Measurements from ENCODE around the gene LAPTM5. TPM values are rescaled to one million over a fixed set of nuclear protein-coding genes. Genes with fewer than 3 reads are reported as not detected.

LAPTM5 gene
- total RNA-seq, 4 donors from 2014 or later = 8.9 to 75.4 (median 40.4) TPM

DNA sequence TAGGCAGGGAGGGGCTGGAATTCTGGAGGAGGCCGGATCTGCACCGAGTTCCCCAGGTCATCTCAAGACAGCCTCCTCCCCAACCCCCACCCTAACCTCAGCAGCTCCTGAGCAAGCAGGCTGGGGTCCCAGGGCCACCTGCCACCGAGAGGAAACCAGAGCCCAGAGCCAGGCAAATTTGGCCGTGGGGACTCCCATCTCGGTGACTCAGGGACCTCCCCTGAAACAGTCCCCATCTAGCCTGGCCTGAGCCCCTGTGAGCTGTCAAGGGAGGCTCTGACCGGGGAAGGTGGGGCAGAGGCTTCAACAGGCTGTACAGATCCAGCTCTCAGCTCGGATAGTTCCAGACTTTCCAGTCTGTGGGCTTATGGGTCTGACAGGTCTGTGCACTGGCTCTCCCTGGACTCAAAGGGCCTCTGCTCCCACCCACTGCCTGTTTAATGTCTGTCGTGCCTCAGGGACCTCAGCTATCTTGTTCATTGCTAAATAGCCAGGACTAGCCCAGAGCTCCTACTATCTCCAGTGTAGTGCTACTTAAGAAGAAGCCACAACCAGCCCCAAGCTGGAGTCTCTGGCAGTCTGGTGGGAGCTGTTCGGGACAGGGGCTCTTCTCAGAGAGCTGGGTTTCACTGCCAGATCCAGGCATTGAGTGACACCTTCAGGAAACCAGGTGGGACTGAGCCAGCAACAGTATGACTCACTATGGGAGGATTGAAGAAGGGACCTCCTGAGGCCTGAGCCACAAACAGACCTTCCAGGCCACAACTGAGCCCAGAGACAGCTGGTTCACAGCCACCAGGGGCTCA is 59.8 kb downstream of the LAPTM5 start:
- peak; percentile 20 for ATAC-seq
- peak overlapping the region in 3 of 4 donors; percentile 35 to 59 (median 47) for H3K27ac ChIP-seq
- H3K9me3 ChIP-seq = no peaks in the 10 kb centered on the region
- peaks cover 6% of the 10 kb centered on the region for H3K27me3 ChIP-seq
- H3K36me3 ChIP-seq = no peaks in the 10 kb centered on the region
- peaks cover 0 to 53% (median 6%) of the 10 kb centered on the region in 3 donors for H3K4me1 ChIP-seq
- WGBS, 2 donors (ENCODE audit: low coverage in 1 of 2) = no CpG with 5 or more reads among the region's 9 CpGs
- no peak overlapping the region for H3K4me3 ChIP-seq
- TF ChIP-seq POLR2AphosphoS5 (IDR thresholded peaks at IDR 0.05) (no peak), EP300 (IDR thresholded peaks at IDR 0.05) (no peak), POLR2A (IDR thresholded peaks at IDR 0.05) (no peak)

DNA sequence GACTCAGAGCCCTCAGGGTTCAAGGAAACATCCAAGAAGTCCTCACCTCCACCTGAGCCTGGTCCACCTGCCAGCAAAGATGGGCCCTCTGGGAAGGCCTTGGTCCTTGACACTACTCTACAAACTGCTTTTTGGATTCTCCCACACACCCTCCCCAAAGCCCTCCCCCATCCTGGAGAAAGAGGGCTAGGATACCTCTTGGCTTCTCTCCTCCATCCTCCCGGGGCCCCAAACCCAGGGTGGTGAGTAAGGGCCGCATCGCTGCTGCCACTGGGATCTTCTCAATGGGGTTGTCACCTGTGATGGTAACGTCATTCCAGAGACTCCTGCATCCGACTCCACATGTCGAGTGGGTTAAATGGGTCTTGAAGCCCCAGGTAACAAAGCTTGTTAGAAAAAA is 60.7 kb downstream of the LAPTM5 start:
- peaks cover 0 to 53% (median 6%) of the 10 kb centered on the region in 3 donors for H3K4me1 ChIP-seq
- no peak overlapping the region for H3K4me3 ChIP-seq
- no peak for TF ChIP-seq POLR2AphosphoS5 (IDR thresholded peaks at IDR 0.05)
- TF ChIP-seq, protein P1, sequence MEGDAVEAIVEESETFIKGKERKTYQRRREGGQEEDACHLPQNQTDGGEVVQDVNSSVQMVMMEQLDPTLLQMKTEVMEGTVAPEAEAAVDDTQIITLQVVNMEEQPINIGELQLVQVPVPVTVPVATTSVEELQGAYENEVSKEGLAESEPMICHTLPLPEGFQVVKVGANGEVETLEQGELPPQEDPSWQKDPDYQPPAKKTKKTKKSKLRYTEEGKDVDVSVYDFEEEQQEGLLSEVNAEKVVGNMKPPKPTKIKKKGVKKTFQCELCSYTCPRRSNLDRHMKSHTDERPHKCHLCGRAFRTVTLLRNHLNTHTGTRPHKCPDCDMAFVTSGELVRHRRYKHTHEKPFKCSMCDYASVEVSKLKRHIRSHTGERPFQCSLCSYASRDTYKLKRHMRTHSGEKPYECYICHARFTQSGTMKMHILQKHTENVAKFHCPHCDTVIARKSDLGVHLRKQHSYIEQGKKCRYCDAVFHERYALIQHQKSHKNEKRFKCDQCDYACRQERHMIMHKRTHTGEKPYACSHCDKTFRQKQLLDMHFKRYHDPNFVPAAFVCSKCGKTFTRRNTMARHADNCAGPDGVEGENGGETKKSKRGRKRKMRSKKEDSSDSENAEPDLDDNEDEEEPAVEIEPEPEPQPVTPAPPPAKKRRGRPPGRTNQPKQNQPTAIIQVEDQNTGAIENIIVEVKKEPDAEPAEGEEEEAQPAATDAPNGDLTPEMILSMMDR (IDR thresholded peaks at IDR 0.05) = no peak
- no peak for TF ChIP-seq EP300 (IDR thresholded peaks at IDR 0.05)
- TF ChIP-seq POLR2A (IDR thresholded peaks at IDR 0.05) = no peak
- H3K36me3 ChIP-seq = no peaks in the 10 kb centered on the region
- no peak for ATAC-seq
- H3K9me3 ChIP-seq = no peaks in the 10 kb centered on the region
- no peak overlapping the region for H3K27ac ChIP-seq
- no CpG with 5 or more reads among the region's 6 CpGs for WGBS, 2 donors (ENCODE audit: low coverage in 1 of 2)
- H3K27me3 ChIP-seq = peaks cover 12% of the 10 kb centered on the region

DNA sequence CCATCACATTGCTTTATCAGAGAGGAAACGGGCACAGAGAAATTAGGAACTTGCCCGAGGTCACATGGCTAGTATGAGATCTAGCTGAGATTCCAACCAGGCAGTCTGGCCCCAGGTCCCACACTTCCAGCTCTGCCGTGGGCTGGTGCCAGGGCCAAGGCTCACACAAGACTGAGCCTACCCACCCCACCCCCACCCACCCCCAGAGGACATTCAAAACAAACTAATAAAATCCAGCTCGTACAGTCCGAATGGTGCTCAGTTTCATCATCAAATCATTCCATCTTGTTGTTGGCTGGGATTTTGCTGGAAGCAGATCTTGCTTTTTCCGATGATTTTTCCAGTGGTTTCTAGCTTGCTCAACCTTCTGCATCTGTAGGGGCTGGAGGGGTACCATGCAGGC is 62.1 kb downstream of the LAPTM5 start:
- Histone ChIP-seq H3K36me3 (no peaks in the 10 kb centered on the region), H3K9me3 (no peaks in the 10 kb centered on the region), H3K4me3 (no peak overlapping the region), H3K27ac (no peak overlapping the region), H3K4me1 (peaks cover 0 to 41% (median 6%) of the 10 kb centered on the region in 3 donors), H3K27me3 (peaks cover 12% of the 10 kb centered on the region)
- 34 to 53% methylated on average over 4 to 6 of the region's 6 CpGs for WGBS, 2 donors (ENCODE audit: low coverage in 1 of 2)
- peak; percentile 78 for ATAC-seq
- peak; percentile 39 for TF ChIP-seq POLR2AphosphoS5 (IDR thresholded peaks at IDR 0.05)
- TF ChIP-seq POLR2A (IDR thresholded peaks at IDR 0.05) = no peak

DNA sequence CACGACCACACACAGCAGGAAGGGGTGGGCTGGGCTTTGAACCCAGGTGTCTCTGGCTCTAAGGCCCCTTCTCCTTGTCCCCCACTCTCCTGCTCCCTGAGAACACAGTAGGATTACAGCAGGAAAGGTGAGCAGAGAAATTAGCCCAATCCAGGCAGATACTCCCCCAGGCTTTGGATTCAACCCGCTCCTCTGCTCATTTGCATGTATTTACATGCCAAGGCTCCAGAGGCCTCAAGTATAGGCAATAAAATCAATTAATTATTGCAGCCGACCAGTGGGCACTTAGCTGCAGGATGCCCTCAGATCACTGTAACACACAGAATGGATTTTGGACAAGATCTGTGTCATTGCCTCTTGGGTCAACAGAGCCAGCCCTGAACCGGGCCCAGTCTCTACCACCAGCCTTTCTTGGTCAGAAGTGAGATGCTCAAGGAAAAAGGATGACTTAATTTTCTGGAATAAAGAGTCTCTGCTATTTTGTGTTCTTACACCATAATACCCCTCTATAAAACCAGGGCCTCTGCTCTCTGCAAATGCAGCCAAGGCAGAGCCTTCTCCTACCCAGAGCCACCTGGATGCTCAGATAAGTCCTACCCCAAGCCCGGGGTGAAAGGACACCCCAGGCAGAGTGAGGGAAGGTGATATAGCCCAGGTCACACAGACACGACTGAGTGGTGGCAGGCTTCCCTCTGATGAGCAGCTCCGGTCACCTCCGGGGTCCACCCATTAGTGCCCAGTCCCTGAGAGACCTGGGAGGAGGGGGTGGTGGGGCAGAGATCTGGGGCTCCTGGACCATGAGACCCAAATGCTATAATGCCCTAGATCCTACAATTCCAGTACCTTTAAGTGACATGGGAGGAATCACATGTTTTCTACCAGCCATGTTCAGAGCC is 63.0 kb downstream of the LAPTM5 start:
- Histone ChIP-seq H3K9me3 (no peaks in the 10 kb centered on the region), H3K4me3 (no peak overlapping the region), H3K27me3 (peaks cover 12% of the 10 kb centered on the region), H3K36me3 (no peaks in the 10 kb centered on the region), H3K27ac (no peak overlapping the region), H3K4me1 (peaks cover 0 to 38% (median 6%) of the 10 kb centered on the region in 3 donors)
- no peak for ATAC-seq
- 60 to 72% methylated on average over 1 to 4 of the region's 8 CpGs for WGBS, 2 donors (ENCODE audit: low coverage in 1 of 2)
- TF ChIP-seq EP300 (IDR thresholded peaks at IDR 0.05) (no peak), POLR2AphosphoS5 (IDR thresholded peaks at IDR 0.05) (no peak), POLR2A (IDR thresholded peaks at IDR 0.05) (no peak)
- TF ChIP-seq, protein P1 (IDR thresholded peaks at IDR 0.05) = no peak

DNA sequence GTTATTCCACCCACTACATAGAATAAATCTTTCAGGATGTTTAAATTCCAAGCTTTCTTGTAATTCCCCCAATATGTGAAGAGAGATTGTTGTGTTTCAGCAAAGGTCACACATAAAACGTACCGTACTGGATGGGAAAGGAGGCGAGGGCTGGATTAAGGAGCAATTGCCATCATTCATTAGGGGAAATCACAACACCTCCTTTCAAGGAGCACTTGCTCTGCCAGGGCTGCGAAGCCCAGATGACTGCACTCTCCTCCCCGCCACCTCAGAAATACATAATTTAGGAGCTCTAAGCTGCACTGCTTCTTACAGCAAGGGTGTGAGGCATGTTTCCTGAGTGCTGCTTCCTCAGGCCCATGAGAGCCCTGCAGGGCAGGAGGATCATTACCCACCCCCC is 63.8 kb downstream of the LAPTM5 start:
- peaks cover 12% of the 10 kb centered on the region for H3K27me3 ChIP-seq
- no peak overlapping the region for H3K4me3 ChIP-seq
- WGBS, 2 donors (ENCODE audit: low coverage in 1 of 2) = 35 to 65% methylated on average over 5 of the region's 5 CpGs
- no peaks in the 10 kb centered on the region for H3K9me3 ChIP-seq
- H3K27ac ChIP-seq = no peak overlapping the region
- ATAC-seq = no peak
- peaks cover 0 to 33% (median 6%) of the 10 kb centered on the region in 3 donors for H3K4me1 ChIP-seq
- H3K36me3 ChIP-seq = no peaks in the 10 kb centered on the region
- TF ChIP-seq, protein P1 (IDR thresholded peaks at IDR 0.05) = no peak
- TF ChIP-seq EP300 (IDR thresholded peaks at IDR 0.05) = no peak
- no peak for TF ChIP-seq POLR2A (IDR thresholded peaks at IDR 0.05)
- TF ChIP-seq POLR2AphosphoS5 (IDR thresholded peaks at IDR 0.05) = peak; percentile 84

Data from gastroesophageal sphincter (tissue), 4 donors.